Type B pancreatic cell (in vitro differentiated cells): ENCODE data around the gene FAAH. TPM values are rescaled to one million over a fixed set of nuclear protein-coding genes. Genes with fewer than 3 reads are reported as not detected.

Source experiments
- DNase-seq: peaks from one replicate; pipeline ENCODE4 v3.0.0; 2021; ENCODE audit warnings: mixed read lengths; ENCODE audit not compliant: unreplicated experiment; ENCODE audit errors: extremely low spot score
- H3K27ac Mint-ChIP-seq: 2 replicates; pipeline ENCODE4 v1.8.0; 2021; ENCODE audit warnings: mild to moderate bottlenecking, mixed read lengths
- H3K27me3 Mint-ChIP-seq: 2 replicates; pipeline ENCODE4 v1.8.0; 2021; ENCODE audit warnings: mixed read lengths
- H3K36me3 Mint-ChIP-seq: 2 replicates; pipeline ENCODE4 v1.8.0; 2021; ENCODE audit warnings: mixed read lengths
- H3K4me1 Mint-ChIP-seq: one replicate; pipeline ENCODE4 v1.8.0; 2021; ENCODE audit warnings: mixed read lengths; ENCODE audit not compliant: unreplicated experiment
- H3K4me3 Mint-ChIP-seq: 2 replicates; pipeline ENCODE4 v1.8.0; 2021; ENCODE audit warnings: mild to moderate bottlenecking, mixed read lengths
- H3K9me3 Mint-ChIP-seq: 2 replicates; pipeline ENCODE4 v1.8.0; 2021; ENCODE audit warnings: mixed read lengths
- total RNA-seq: library from RNA; stranded (reverse); gene quantifications from 2 replicates; pipeline ENCODE4 v1.2.1, GENCODE V29; 2021; ENCODE audit warnings: low replicate concordance
- TF ChIP-seq, protein P1 (sequence below): fragments of 200-600 bp; sonication (generic); conservative IDR thresholded peaks from 2 replicates; pipeline ENCODE4 v1.5.0; 2021; ENCODE audit warnings: antibody characterized with exemption, mild to moderate bottlenecking

Gene FAAH
- total RNA-seq, 1 donor from 2014 or later, result 30.8 TPM

DNA sequence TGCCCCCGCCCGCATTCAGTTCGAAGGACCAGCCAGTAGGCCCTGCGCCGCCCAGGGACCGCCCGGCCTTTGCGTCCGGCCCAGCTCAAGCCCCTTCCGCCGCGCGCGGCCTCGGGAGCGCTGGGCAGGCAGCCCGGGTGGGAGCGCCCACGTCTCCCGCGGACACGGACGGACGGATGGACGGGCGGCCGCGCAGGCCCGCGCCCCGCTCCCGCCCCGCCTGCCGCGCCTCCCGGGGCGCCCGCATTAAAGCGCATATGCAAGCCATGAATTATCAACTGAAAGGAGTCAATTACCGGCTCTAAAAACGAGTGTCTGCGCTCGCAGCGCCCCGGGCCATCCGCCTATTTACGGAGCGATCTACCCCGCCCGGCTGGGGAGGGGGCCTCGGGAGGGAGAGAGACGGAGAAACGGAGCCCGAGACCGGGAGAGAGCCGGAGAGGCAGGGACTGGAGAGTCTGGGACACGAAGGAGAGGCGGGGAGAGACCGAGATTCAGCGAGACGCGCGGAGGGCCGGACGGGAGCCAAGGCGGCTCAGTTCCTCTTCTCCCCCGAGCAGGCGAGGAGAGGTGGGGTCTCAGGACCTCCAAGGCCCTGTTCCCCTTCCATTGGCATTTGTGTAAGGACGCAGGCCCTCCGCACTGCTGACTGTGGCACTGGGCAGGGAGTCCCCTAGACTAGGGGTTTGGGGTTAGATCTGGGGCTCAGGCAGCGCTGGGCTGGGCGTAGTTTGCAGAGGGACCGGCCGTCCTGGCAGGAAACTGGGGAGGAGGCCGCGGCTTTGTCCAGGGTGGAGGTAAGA is 54.2 kb downstream of the FAAH start:
- Mint-ChIP-seq H3K27me3 (peaks cover 97% of the 10 kb centered on the region), H3K36me3 (no peaks in the 10 kb centered on the region), H3K4me1 (peaks cover 6% of the 10 kb centered on the region), H3K9me3 (no peaks in the 10 kb centered on the region), H3K27ac (no peak overlapping the region), H3K4me3 (peak overlapping the region; percentile 79)
- TF ChIP-seq, protein P1, sequence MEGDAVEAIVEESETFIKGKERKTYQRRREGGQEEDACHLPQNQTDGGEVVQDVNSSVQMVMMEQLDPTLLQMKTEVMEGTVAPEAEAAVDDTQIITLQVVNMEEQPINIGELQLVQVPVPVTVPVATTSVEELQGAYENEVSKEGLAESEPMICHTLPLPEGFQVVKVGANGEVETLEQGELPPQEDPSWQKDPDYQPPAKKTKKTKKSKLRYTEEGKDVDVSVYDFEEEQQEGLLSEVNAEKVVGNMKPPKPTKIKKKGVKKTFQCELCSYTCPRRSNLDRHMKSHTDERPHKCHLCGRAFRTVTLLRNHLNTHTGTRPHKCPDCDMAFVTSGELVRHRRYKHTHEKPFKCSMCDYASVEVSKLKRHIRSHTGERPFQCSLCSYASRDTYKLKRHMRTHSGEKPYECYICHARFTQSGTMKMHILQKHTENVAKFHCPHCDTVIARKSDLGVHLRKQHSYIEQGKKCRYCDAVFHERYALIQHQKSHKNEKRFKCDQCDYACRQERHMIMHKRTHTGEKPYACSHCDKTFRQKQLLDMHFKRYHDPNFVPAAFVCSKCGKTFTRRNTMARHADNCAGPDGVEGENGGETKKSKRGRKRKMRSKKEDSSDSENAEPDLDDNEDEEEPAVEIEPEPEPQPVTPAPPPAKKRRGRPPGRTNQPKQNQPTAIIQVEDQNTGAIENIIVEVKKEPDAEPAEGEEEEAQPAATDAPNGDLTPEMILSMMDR, result no peak
- peak; percentile 77 for DNase-seq

DNA sequence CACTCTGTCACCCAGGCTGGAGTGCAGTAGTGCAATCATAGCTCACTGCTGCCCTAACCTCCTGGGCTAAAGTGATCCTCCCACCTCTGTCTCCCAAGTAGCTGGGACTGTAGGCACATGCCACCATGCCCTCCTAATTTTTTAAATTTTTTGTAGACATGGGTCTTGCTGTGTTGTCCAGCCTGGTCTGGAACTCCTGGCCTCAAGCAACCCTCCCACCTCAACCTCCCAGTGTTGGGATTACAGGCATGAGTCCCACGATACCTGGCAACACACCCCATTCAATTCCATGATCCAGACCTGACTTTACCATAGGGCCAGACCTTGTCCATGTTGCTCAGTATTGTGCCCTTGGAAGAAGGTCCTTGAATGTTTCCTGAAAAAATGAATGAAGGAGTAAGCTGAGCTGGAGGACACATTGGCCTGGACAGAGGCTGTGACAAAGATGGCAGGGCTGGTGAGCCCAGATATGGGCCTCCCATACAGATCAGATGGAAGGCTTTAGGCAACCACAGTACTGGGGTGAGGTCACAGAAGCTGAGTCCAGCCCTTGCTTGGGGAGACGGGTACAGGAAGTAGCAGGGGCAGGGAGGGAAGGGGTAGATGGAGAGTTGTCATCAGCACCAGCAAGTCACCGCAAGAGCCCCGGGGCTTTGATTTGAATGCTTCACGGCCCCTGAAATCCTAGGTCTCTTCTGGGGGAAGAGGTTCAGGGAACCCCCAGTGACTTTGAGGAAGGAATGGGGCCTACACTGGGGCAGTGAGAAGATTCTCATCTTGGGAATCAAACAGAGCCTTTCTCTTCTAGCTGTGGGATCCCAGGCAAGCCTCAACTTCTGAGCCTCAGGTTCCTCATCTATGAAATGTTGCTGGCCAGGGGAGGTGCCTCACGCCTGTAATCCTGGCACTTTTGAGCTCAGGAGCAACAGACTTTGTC is 55.4 kb downstream of the FAAH start:
- TF ChIP-seq, protein P1, result no peak
- DNase-seq, result no peak
- Mint-ChIP-seq H3K4me3 (no peak overlapping the region), H3K36me3 (no peaks in the 10 kb centered on the region), H3K27me3 (peaks cover 100% of the 10 kb centered on the region), H3K27ac (no peak overlapping the region), H3K9me3 (no peaks in the 10 kb centered on the region), H3K4me1 (peaks cover 6% of the 10 kb centered on the region)

DNA sequence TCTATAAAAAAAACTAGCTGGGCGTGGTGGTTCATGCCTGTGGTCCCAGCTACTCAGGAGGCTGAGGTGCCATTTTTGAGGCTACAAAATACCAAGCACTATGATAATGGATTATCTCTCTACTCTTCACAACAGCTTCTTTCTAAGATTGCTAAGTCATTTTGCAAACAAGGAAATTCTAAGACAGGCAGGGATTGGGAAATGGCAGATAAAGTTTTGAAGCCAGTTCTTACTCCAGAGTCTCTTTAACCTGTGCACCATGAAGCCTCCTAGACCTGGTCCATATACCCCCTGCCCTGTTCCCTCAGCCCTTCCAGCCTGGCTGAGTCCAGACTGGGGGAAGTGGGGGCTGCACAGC is 56.0 kb downstream of the FAAH start:
- no peak overlapping the region for H3K27ac Mint-ChIP-seq
- H3K36me3 Mint-ChIP-seq, result no peaks in the 10 kb centered on the region
- no peaks in the 10 kb centered on the region for H3K9me3 Mint-ChIP-seq
- peaks cover 100% of the 10 kb centered on the region for H3K27me3 Mint-ChIP-seq
- DNase-seq, result no peak
- TF ChIP-seq, protein P1, result no peak
- H3K4me1 Mint-ChIP-seq, result peaks cover 6% of the 10 kb centered on the region
- no peak overlapping the region for H3K4me3 Mint-ChIP-seq

DNA sequence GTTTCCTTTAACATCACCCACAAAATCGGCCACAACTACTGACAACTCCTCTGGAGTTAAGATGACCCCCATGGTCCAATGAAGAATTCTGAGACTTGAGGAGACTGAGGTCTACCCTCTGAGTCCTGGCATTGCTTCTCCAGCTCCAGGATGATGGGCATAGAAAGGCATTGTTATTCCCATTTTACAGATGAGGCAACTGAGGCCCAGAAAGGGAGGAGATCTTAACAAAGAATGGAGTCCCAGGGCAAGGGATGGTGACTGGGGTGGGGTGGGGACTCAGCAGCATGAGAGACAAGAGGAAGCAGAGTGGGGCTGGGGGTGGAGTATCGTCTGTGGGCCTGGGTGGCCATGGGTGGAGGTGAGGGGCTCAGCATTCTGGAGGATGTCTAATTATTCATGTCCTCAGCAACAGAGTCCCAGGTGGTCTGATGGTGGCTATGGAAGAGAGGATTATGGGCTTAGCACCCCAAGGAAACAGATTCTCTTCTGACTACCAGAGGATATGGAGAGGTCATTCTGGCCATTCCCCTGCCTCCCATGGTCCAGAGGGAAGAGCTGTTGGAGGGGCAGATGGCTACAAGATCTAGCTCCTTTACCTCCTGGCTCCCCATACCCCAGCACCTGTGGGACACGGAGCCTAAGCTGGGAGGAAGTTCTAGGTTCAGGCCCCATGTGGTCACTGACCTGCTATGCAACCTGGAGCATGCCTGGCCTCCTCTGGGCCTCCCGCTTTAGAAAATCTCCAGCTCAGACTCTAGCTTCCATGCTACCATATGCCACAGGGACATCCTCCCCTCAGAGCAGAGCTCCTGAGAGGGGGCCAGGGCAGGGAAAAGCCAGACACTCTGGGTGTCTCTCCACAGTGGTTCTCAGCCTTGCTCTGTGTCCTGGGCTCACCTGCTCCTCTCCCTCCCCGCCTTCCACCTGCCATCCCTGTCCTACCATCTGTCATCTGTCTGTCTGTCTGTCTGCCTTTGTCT is 58.1 kb downstream of the FAAH start:
- TF ChIP-seq, protein P1, result no peak
- no peak for DNase-seq
- Mint-ChIP-seq H3K4me3 (no peak overlapping the region), H3K9me3 (no peaks in the 10 kb centered on the region), H3K27me3 (peaks cover 88% of the 10 kb centered on the region), H3K27ac (no peak overlapping the region), H3K4me1 (peaks cover 6% of the 10 kb centered on the region), H3K36me3 (no peaks in the 10 kb centered on the region)

DNA sequence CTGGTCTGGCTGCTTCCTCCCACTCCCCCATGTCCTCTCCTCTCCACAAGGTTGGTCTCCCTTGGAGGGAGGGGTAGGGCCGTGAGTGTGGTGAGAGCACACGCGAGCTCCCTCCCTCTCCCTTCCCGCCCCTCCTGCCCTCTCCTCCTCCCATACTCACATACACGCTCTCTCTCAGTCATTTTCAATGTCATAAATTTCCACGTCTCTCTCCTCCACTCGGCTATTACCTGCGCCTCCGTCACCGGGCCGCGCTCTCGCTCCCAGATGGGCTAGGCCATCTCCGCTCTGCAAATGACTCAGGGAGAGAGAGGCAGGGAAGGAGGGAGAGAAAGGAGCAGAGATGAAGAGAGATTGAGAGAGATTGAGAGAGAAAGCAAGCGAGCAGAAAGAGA is 58.8 kb downstream of the FAAH start:
- Mint-ChIP-seq H3K27ac (no peak overlapping the region), H3K27me3 (peaks cover 88% of the 10 kb centered on the region), H3K36me3 (no peaks in the 10 kb centered on the region), H3K9me3 (no peaks in the 10 kb centered on the region), H3K4me3 (no peak overlapping the region), H3K4me1 (peaks cover 6% of the 10 kb centered on the region)
- no peak for DNase-seq
- TF ChIP-seq, protein P1, result no peak
